Suppressor macrophage treated with lipopolysaccharide for 1 hour (primary cell): Measurements from ENCODE around the gene PLXNB3.
A peak's percentile ranks its signal among the peaks of the same experiment; 100 is the strongest.

ENCODE experiments used
- DNase-seq, 3 donors: peaks; one replicate each; pipeline ENCODE4 v3.0.0-alpha.2; 2020 to 2022

The PLXNB3 gene

DNA sequence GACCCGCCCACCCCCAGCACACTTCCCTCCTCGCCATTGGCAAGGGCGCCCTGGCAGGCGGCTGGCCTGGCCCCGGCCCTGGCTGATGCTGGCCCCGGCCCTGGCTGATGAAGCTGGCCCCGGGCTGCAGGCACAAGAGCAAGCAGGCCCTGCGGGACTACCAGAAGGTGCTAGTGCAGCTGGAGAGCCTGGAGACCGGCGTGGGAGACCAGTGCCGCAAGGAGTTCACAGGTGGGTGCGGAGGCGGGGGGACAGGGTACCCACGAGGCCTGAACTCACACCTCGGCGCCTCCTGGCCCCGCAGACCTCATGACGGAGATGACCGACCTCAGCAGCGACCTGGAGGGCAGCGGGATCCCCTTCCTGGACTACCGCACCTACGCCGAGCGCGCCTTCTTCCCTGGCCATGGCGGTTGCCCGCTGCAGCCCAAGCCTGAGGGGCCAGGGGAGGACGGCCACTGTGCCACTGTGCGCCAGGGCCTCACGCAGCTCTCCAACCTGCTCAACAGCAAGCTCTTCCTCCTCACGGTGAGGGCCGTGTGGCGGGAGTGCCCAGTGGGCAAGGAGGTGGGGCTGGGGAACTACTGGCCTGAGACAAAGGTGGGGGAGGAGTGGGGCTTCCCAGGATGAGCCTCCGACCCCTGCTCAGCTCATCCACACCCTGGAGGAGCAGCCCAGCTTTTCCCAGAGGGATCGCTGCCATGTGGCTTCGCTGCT lies 10.7 kb downstream of the PLXNB3 start:
- no peak for DNase-seq

DNA sequence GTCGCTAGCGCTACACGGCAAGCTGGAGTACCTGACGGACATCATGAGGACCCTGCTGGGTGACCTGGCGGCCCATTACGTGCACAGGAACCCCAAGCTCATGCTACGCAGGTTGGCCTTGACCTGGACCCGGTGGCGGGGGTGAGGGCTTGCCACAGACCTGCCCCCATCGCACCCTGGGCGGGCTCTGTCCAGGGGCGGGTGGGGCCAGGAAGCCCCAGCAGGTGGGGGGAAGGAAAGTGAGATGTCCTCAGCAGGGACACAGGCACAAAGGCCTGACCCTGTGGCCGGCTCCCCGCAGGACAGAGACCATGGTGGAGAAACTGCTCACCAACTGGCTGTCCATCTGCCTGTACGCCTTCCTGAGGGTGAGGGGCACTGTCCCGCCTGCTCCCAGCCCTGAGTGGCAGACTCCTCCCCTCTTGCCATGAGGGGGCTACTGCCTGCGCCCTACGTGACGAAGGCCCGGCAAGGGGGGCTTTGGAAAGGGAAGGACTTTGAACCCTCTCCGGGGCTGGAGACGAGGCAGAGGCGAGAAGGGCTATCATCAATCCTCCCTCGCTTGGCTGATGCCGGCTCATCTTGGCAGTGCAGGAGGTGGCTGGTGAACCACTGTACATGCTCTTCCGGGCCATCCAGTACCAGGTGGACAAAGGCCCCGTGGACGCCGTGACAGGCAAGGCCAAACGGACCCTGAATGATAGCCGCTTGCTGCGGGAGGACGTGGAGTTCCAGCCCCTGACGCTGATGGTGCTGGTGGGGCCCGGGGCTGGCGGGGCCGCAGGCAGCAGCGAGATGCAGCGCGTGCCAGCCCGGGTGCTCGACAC lies 11.5 kb downstream of the PLXNB3 start:
- DNase-seq, result no peak

DNA sequence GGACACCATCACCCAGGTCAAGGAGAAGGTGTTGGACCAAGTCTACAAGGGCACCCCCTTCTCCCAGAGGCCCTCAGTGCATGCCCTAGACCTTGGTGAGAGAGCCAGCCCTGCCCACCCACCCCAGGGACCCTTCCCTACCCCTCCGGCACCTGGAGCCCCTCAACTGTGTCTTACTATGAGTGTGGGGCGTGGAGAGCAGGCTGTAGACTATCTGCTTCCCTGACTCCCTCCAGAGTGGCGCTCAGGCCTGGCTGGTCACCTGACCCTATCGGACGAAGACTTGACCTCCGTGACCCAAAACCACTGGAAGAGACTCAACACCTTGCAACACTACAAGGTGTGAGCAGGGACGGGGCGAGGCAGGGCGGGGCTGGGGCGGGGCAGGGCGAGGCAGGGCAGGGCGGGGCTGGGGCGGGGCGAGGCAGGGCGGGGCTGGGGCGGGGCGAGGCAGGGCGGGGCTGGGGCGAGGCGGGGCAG lies 12.1 kb downstream of the PLXNB3 start:
- DNase-seq, result no peak

DNA sequence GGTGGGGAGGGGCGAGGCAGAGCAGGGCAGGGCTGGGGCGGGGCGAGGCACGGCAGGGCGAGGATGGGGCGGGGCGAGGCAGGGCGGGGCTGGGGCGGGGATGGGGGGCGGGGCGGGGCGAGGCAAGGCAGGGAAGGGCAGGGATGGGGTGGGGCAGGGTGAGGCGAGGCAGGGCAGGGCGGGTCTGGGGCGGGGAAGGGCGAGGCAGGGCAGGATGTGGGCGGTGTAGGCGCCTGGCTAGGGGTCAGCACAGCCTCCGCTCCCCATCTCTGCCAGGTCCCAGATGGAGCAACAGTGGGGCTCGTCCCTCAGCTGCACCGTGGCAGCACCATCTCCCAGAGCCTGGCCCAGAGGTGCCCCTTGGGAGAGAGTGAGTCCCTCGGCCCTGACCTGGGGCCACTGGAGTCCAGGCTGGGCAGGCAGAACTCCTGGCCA lies 12.6 kb downstream of the PLXNB3 start:
- DNase-seq, result no peak

DNA sequence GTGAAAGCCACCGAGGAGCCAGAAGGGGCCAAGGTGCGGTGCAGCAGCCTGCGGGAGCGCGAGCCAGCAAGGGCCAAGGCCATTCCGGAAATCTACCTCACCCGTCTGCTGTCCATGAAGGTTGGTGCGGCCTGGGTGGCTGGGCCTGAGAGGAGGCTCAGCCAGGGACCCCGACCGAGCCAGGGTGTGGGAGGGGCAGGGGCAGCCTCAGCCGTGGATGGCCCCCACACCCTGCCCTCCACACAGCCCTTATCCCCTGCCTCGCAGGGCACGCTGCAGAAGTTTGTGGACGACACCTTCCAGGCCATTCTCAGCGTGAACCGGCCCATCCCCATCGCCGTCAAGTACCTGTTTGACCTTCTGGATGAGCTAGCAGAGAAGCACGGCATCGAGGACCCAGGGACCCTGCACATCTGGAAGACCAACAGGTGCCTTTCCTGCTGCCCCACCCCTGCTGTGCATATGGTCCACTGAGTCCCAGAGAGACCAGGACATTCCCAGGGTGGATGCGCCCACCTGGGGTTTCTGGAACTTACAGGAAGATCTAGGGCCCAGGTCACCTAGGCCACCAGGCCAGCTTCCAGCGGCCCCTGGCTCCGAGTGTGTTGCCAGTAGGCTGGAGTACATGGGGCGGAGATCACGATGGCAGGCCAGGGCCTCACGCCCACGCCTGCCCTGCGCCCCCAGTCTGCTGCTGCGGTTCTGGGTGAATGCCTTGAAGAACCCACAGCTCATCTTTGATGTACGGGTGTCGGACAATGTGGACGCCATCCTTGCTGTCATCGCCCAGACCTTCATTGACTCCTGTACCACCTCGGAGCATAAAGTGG lies 13.4 kb downstream of the PLXNB3 start:
- DNase-seq, result no peak

DNA sequence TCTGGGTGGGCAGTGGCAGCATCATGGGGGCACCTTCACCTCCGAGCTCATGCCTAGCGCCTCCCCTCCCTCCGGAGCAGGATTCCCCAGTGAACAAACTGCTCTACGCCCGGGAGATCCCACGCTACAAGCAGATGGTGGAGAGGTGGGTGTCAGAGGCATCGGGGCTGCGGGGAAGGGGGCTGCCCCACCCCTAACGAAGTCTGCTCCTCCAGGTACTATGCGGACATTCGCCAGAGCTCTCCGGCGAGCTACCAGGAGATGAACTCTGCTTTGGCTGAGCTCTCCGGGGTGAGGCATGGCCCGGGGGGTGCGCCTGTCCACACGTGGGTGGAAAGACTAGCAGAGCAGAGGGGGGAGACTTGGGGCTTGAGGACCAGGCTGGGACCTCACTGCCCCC lies 14.1 kb downstream of the PLXNB3 start:
- DNase-seq, result no peak

DNA sequence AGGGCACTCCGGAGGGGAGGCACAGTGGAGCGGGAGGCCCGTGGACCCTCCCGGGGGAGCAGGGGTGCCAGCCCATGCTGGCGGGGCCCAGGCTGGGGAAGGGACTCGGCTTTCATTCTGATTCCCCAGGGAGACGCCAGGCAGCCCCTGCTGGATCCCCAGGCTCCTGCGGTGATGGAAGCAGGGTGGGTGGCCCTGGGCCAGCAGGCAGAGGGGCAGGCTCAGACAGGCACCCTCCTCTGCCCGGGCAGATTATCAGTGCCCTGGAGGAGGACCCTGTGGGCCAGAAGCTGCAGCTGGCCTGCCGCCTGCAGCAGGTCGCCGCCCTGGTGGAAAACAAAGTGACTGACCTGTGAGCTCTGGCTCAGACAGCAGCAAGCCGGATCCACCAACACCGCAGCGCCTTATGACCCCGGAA lies 14.6 kb downstream of the PLXNB3 start:
- no peak for DNase-seq

DNA sequence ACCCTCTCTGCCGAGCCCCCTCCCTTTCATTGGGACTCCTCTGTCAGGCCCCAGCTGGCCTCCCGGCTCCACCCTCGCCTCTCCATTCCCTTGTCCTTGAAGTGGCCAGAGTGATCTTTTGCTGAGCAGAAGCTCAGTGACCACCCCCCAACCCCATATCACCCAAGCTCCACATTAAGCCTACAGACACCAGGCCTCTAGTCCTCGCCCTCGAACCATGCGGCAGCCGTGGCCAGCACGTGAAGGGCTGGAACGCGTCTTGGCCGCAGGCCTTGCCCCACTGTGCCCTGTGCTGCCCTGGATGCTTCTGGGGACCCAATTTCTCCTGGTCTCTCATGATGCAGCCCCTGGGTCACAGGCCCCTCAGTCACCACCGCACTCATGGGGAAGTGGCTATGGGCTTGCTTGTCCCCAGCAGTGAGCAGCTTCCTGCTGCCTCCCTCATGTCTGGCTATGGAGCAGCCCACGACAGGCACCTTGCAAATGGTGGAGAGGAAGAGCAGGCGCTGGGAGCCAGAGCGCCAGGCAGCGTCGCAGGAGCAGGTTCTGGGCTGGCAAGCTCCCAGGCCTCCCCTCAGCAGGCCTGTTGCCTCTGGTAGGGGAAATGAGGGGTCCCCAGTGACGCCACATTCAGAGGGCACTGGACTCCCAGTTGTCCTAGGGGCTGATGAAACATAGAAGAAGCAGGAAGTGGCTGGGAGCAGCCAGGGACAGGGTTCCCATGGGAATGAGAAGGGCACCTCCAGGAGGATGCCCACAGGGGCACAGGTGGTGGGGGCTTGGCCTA lies 16.0 kb downstream of the PLXNB3 start:
- no peak for DNase-seq

DNA sequence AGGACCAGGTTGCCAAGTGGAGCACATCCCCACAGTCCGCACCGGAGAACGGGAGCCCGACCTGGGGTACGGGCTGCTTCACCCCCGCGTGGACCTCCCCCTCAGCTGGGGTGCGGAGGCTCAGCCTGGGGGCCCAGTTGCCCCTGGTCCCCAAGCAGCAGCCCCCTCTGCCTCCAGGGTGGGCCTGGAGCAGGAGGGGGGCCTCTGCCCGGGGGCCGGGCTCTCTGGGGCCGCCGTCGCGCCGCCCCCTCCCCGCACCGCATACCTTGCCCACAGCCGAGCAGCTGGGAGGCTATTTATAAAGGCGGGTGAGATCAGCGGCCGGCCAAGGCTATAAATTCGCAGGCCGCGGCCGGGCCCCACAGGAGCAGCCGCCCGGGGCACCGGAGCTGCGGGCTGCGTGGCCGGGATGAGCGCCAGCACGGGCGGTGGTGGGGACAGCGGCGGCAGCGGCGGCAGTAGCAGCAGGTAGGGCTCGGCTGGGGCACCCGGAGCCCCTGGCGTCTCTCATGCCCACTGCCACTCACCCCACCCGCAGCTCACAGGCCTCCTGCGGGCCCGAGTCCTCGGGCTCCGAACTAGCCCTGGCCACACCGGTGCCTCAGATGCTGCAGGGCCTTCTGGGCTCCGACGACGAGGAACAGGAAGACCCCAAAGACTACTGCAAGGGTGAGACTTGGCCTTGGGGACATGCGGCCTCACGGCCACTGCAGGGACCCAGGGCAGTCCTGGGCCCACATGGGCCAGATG lies 16.8 kb downstream of the PLXNB3 start, which contains the start of gene SRPK3:
TSS of gene SRPK3 (plus strand) at position 364 of the 750 bp plus-strand sequence. CDS start at position 410, 46 bp downstream.
- DNase-seq, result no peak

DNA sequence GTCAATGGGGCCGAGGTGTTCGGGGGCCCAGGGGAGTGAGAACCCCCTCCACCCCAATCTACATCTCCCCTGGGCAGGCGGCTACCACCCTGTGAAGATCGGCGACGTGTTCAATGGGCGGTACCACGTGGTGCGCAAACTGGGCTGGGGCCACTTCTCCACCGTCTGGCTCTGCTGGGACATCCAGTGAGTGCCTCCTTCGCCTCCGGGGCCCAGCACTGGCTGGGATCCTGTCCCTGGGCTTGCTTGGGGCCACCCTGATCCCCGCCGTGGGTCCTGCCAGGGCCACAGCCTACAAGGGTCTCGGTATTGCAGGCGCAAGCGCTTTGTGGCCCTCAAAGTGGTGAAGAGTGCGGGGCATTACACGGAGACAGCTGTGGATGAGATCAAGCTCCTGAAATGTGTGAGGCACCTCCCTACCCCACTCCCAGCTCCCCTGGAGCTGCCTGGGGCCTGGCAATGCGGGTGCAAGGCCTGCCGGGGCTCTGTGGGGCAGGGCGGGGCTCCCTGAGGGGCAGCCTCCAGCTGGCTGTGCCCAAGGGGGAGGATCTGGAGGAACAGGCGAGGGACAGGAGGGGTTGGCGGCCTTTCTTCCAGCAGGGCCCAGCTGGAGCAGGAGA lies 17.5 kb downstream of the PLXNB3 start:
- no peak for DNase-seq

DNA sequence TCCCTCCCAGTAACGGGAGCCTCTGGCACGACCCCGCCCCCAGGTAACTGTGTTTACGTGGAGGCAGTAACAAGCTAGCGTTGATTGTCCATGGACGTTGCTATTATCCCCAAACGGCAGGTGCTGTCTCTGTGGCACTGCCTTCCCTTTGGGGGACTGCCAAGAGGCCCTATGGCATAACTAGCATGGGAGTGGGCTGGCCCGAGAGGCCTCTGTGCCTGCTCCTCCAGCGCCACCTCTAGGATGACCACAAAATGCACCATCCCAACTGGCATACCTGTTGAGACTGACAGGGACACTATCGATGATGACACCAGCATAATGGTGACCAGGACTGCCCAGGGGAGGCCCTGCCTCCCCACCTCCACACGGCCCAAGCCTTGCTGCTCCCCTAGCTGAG lies 18.3 kb downstream of the PLXNB3 start:
- no peak for DNase-seq

DNA sequence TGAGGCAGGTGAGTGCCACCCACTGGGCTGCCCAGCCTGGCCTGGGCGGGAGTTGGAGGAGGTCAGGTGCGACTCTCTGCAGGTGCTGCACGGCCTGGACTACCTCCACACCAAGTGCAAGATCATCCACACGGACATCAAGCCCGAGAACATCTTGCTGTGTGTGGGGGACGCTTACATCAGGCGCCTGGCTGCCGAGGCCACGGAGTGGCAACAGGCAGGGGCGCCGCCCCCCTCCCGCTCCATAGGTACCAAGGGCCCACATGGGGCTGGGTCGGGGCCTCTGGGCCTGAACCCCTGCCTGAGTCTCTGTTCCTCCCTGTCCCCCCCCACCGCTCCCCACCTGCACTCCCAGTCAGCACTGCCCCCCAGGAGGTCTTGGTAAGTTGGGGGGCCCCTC lies 18.8 kb downstream of the PLXNB3 start:
- DNase-seq, result no peak

DNA sequence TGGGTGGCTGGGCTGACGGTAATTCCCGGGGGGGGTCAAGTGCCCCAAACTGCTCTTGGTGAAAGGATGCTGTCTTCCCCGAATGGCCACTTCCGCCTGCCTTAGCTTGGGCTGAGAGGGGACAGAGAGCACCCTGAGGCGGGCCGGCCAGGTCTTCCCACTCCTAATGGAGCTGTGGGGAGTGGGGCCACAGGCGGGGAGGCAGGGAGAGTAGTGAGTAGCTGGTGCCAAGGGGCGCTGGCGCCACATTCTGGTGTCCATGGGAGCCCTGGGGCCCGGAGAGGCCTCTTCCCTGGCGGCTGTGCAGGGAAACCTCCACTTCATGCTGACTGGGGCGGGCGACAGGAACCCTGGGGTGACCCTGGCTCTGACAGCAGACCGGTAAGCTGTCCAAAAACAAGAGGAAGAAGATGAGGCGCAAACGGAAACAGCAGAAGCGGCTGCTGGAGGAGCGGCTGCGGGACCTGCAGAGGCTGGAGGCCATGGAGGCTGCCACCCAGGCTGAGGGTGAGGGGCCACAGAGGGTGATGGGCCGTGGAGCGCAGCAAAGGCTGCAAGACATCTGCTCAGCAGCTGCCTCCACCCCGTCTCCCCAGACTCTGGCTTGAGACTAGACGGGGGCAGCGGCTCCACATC lies 19.4 kb downstream of the PLXNB3 start:
- DNase-seq, result no peak

DNA sequence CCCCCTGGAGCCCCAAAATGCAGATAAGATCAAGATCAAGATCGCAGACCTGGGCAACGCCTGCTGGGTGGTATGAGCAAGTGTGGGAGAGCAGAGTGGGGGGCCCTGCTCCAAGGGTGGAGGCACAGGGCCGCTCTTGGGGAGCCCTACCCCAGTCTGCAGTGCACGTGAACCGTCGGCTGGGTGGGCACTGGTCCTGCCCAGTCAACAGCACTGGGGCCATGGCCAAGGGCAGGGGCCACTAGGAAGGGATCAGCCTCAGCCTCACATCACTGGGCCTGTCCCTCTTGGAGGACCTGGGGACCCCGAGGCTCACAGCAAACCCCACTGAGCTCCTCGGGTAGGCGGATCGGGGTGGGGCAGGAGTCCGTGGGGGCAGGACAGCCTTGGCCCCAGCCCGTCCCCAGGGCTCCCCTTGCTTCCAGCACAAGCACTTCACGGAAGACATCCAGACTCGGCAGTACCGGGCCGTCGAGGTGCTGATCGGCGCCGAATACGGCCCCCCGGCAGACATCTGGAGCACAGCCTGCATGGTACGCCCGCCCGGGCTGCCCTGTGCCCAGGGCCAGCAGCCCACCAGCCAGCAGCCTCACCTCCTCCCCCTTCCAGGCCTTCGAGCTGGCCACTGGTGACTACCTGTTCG lies 20.4 kb downstream of the PLXNB3 start:
- no peak for DNase-seq

DNA sequence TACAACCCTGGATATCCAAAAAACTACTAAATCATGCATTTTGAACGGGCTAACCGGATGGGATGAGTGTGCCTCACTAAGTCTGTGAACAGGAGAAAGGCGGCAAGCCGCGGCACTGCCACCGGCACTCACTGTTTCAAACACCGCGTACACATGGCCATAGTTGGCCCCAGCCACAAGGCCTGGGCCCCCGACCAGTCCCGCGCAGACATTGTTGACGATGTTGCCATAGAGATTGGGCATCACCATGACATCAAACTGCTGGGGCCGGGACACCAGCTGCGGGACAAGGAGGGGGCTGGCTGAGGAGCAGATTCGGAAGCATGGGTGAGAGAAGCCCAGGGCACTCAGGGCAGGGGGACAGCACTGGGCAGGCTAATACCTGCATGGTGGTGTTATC lies 22.6 kb downstream of the PLXNB3 start:
- DNase-seq, result no peak

DNA sequence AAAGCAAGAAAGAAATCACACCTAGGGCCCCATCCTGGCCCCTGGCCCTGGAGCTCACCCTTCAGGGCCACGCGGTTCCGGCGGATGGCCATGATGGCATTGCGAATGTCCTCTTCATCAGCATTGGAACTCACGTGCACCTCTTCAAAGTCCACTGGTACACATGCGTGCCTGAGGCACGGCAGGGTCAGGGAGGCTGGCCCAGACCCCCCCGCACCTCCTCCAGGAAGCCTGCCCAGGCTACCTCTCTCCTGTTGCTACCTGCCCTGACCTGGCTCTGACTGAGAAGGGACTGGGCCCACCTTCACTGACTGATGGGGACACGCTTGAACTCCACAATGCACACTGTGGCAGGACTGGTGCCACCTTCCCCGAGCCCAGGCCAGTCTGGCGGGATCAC lies 25.6 kb downstream of the PLXNB3 start:
- no peak for DNase-seq

DNA sequence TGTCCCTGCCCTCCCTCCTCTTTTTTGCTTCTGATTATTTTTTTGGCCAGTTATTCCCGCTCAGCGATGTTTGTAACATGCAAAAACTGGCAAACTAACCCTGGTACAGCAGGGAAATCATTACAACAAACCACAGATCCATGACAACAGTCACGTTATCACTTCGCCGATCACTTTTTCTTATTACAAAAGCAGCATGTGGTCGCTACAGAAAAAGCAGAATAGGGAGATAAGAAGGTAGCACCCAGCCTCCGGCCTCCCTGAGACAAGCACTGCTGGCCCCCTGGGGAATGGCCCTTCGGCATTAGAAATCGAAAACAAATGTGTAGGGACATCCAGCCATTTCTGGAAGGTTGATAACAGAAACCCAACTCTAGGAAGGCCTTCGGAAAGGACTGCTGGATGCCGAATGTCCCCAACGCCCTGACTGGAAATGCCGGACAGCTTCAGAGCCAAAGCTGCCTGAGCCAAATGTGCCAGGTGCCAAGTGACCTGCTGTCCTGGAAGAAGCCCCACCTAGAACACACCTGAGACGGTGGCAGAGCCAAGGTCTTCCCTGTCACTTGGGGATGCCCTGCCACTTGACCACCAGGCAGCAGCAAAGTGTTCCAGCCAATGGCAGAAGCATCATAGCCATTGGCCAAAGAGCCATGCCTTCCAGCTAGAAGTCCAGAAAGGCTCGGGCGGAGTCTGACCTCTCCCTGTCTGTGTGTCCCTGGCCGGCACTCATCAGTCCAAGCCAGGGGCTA lies 27.2 kb downstream of the PLXNB3 start:
- DNase-seq, result no peak

DNA sequence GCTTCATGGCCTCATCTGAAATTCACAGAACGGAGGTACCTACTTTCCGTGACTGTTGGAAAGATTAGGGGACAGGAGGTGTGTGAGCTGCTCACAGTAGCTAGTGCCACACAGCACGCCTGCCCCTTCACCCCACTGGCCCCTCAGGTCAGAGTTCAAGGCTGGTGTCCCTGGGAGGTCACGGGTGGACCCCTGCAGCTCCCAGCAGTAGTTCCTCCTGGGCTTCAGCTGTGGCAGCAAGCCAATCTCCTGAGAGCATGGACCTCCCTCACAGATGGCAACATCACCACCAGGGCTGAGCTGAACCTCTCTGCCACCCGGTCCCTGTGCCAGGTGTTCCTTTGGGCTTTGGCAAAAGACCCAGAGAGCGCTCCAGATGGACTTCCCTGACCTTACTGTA lies 28.3 kb downstream of the PLXNB3 start:
- no peak for DNase-seq

DNA sequence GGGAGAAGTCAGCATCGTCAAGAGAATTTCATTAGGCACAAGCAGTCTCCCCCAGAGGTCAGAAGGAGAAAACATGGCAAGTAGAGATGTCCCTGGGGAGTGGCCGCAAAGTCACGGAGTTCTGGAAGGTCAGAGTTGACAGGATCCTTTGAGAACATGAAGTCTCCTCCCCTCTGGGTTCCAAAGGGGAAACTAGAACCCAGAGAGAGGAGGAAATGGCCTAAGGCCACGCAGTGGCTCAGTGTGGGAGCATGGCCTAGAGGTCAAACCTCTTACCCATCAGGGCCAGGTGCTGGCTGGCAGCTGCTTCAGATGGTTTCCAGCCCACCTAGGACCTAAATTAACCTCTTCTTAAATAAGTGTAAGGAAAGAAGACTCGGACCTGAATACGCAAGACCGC lies 29.2 kb downstream of the PLXNB3 start:
- DNase-seq, result peak; percentile 55 to 61 (median 59)
